ENCODE measurements around the gene GOLGB1. TPM values are rescaled to one million over a fixed set of nuclear protein-coding genes. Genes with fewer than 3 reads are reported as not detected.

The GOLGB1 gene
- total and polyA plus RNA-seq, 2 of the 4 experiments (the other 2 are of a cell fraction) = 13.3 to 30.3 TPM

- Histone ChIP-seq H2BK20ac (ENCODE audit: low read depth, low read length) (no peak overlapping the region), H3K27me3 (ENCODE audit: control insufficient read depth, insufficient read depth, low read length) (peaks cover 3% of the 10 kb centered on the region), H3K56ac (ENCODE audit: extremely low read depth, insufficient read depth, low read length) (no peak overlapping the region), H3K36me3 (ENCODE audit: control insufficient read depth, insufficient read depth, low read length) (no peaks in the 10 kb centered on the region), H4K5ac (ENCODE audit: low read depth, low read length) (no peak overlapping the region), H3K9me3 (ENCODE audit: control insufficient read depth, insufficient read depth, low read length) (no peaks in the 10 kb centered on the region), H3K79me1 (ENCODE audit: low read depth in 1 of 2, low read length in 2 of 2) (no peaks in the 10 kb centered on the region), H3K4me1 (ENCODE audit: control insufficient read depth, insufficient read depth, low read length) (no peaks in the 10 kb centered on the region), H3K4ac (ENCODE audit: low read depth, low read length) (no peak overlapping the region), H3K4me3 (ENCODE audit: insufficient read depth, low read depth, low read length) (no peak overlapping the region), H2BK120ac (ENCODE audit: low read depth, low read length) (no peak overlapping the region), H3K27ac (ENCODE audit: insufficient read depth, low read length) (no peak overlapping the region), H4K8ac (ENCODE audit: low read depth in 2 of 2, low read length in 2 of 2) (no peak overlapping the region), H2AFZ (replicated peaks; ENCODE audit: low read length, poor library complexity) (no peak overlapping the region), H3K23ac (ENCODE audit: low read depth, low read length) (no peak overlapping the region), H3K9ac (ENCODE audit: low read depth, low read length) (no peak overlapping the region), H2BK5ac (ENCODE audit: low read depth, low read length, poor library complexity, severe bottlenecking) (no peak overlapping the region), H3K18ac (ENCODE audit: low read depth, low read length) (no peak overlapping the region), H3K14ac (replicated peaks; ENCODE audit: low read depth, low read length) (no peak overlapping the region), H4K91ac (ENCODE audit: insufficient read depth, low read depth, low read length) (no peak overlapping the region), H3K4me2 (ENCODE audit: low read depth, low read length) (no peak overlapping the region), H2AK9ac (replicated peaks; ENCODE audit: low read depth, low read length, poor library complexity) (no peak overlapping the region), H2BK15ac (ENCODE audit: low read depth, low read length) (no peak overlapping the region), H4K20me1 (ENCODE audit: insufficient read depth, low read length) (no peaks in the 10 kb centered on the region), H3K9me1 (ENCODE audit: insufficient read depth, low read length) (no peaks in the 10 kb centered on the region), H2AK5ac (ENCODE audit: low read depth, low read length) (no peak overlapping the region)
- dilution Hi-C loops (cut with HindIII; ENCODE audit: low sequenced_read_pairs, unreplicated experiment) = no loop called here
- DNase-seq (no peak), ATAC-seq (ENCODE audit: low read depth) (no peak)
- WGBS, 2 experiments (ENCODE audit: extremely low coverage in 2 of 2, insufficient read length in 1 of 2) = no CpG with 5 or more reads among the region's 3 CpGs
- intact Hi-C loops (cut with micrococcal nuclease) = no loop called here
- CTCF ChIA-PET = interaction anchor here (0.9 kb wide), 1 partner anchor 27 kb away, joined by 3 read pairs; no protein-coding TSS in a partner anchor
- no peak for TF ChIP-seq CEBPB (IDR thresholded peaks at IDR 0.05; ENCODE audit: low read depth, low read length)
- in situ Hi-C loops (cut with MboI; ENCODE audit: low sequenced_read_pairs) = no loop called here
- POLR2A ChIA-PET (ENCODE audit: unreplicated experiment) = no interaction called here
- BruUV-seq (replicated peaks) = no TSS peak
Measured at GRCh38 chr3:121759541-121760202, 10.1 kb upstream of the GOLGB1 start.
